Neural progenitor cell (in vitro differentiated cells): Measurements from ENCODE around the gene SLAMF9. TPM values are rescaled to one million over a fixed set of nuclear protein-coding genes. Genes with fewer than 3 reads are reported as not detected.
A peak's percentile ranks its signal among the peaks of the same experiment; 100 is the strongest.

ENCODE experiments used
- DNase-seq: peaks from one replicate; pipeline ENCODE4 v3.0.0-alpha.2; 2016; ENCODE audit warnings: low spot score
- H2AFZ ChIP-seq: fragments of 200-600 bp; sonication (generic); replicated peaks from 2 replicates; pipeline ENCODE4 v1.6.1; 2016; ENCODE audit warnings: antibody characterized with exemption
- H3F3A ChIP-seq: fragments of 200-600 bp; sonication (generic); 2 replicates; pipeline ENCODE4 v1.6.1; 2016; ENCODE audit warnings: antibody characterized with exemption, low read depth
- H3K27ac ChIP-seq: fragments of 200-600 bp; sonication (generic); 2 replicates; pipeline ENCODE4 v1.5.1; 2016; ENCODE audit warnings: mild to moderate bottlenecking
- H3K27me3 ChIP-seq: fragments of 200-600 bp; sonication (generic); 2 replicates; pipeline ENCODE4 v1.6.1; 2016; ENCODE audit warnings: mild to moderate bottlenecking, moderate library complexity
- H3K36me3 ChIP-seq: fragments of 200-600 bp; sonication (generic); 2 replicates; pipeline ENCODE4 v1.5.1; 2016
- H3K4me1 ChIP-seq: fragments of 200-600 bp; sonication (generic); 2 replicates; pipeline ENCODE4 v1.6.1; 2016; ENCODE audit warnings: mixed run types
- H3K4me2 ChIP-seq: fragments of 200-600 bp; sonication (generic); 2 replicates; pipeline ENCODE4 v1.6.1; 2016
- H3K4me3 ChIP-seq: fragments of 200-600 bp; sonication (generic); 2 replicates; pipeline ENCODE4 v1.5.1; 2016
- H3K79me2 ChIP-seq: fragments of 200-600 bp; sonication (generic); 2 replicates; pipeline ENCODE4 v1.6.1; 2016; ENCODE audit warnings: low read depth
- H3K9ac ChIP-seq: fragments of 200-600 bp; sonication (generic); 2 replicates; pipeline ENCODE4 v1.6.1; 2016
- H3K9me3 ChIP-seq: fragments of 200-600 bp; sonication (generic); 2 replicates; pipeline ENCODE4 v1.5.1; 2016; ENCODE audit warnings: low read depth
- H4K20me1 ChIP-seq: fragments of 200-600 bp; sonication (generic); 2 replicates; pipeline ENCODE4 v1.6.1; 2016; ENCODE audit warnings: low read depth
- H3K27ac Mint-ChIP-seq: 3 replicates; pipeline ENCODE4 v1.8.0; 2021; ENCODE audit warnings: mixed read lengths
- H3K27me3 Mint-ChIP-seq: 2 replicates; pipeline ENCODE4 v1.8.0; 2022; ENCODE audit warnings: low read depth, mild to moderate bottlenecking, inconsistent platforms, moderate library complexity, mixed read lengths; ENCODE audit not compliant: insufficient read depth
- H3K36me3 Mint-ChIP-seq: 3 replicates; pipeline ENCODE4 v1.8.0; 2021; ENCODE audit warnings: mixed read lengths
- H3K4me1 Mint-ChIP-seq: 3 replicates; pipeline ENCODE4 v1.8.0; 2021; ENCODE audit warnings: mixed read lengths
- H3K4me3 Mint-ChIP-seq: 3 replicates; pipeline ENCODE4 v1.8.0; 2021; ENCODE audit warnings: mild to moderate bottlenecking, moderate library complexity, mixed read lengths
- H3K9me3 Mint-ChIP-seq: 3 replicates; pipeline ENCODE4 v1.8.0; 2020; ENCODE audit warnings: mixed read lengths
- EZH2 ChIP-seq: fragments of 200-600 bp; sonication (generic); IDR thresholded peaks from 2 replicates; pipeline ENCODE4 v1.6.1; 2017; ENCODE audit warnings: antibody characterized with exemption, mild to moderate bottlenecking, moderate library complexity
- EZH2phosphoT487 ChIP-seq: fragments of 200-600 bp; sonication (generic); IDR thresholded peaks from 2 replicates; pipeline ENCODE4 v1.6.1; 2017; ENCODE audit warnings: antibody characterized with exemption
- total RNA-seq: library from RNA; depleted of rRNA; stranded (reverse); fragments of >200 nt; gene quantifications from 2 replicates; pipeline ENCODE4 v1.2.3, GENCODE V29; 2015; ENCODE audit warnings: low replicate concordance
- TF ChIP-seq, protein P1 (sequence below): fragments of 200-600 bp; sonication (generic); IDR thresholded peaks from 2 replicates; pipeline ENCODE4 v1.5.1; 2017; ENCODE audit warnings: antibody characterized with exemption, mild to moderate bottlenecking

The SLAMF9 gene
- total RNA-seq, 1 donor from 2014 or later = not detected

DNA sequence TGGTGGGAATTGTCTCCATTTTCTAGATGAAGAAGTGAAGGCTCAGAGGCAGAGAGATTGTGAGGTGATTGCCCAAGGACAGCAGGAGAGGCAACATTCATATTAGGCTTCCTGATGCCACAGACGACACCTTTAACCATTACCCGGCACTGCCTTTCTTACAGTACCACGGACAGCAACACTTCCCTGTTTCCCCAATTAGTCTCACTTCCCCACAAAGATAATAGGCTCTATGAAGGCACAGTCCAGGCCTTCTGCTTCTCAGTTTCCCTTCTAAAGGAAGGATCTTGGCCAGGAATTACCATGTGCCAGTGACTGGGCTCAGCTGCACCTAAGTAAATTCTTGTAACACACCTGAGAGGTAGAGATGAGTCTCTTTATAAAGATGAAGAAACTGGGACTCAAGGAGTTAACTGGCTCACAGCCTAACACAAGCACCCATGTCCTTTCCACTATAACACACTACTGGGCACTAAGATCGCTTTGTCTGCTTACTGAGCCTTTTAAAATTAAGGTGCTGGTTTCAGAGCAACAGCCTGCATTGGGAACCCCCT lies 18.2 kb downstream of the SLAMF9 start:
- Mint-ChIP-seq H3K9me3 (no peaks in the 10 kb centered on the region), H3K4me1 (peaks cover 42% of the 10 kb centered on the region)
- peaks cover 2% of the 10 kb centered on the region for H3F3A ChIP-seq

DNA sequence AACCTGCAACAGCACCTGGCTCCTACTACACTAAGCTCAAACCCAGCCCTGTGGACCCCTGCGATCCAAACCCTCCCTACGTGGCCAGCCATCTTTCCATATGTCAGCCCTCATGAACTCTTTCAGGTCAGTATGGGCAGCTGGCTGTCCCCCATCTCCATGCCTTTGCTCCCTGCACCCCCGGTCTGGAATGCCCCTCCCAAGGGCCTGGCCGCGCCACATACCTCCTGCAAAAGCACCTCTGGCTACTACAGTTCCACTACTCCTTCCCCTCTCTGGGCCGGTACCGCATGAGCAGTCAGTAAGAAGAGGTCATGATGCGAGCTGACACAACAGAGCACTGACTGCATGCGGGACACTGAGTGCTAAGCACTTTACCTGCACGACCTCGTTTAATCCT lies 18.7 kb downstream of the SLAMF9 start:
- Mint-ChIP-seq H3K27ac (peak overlapping the region; percentile 30), H3K4me1 (peaks cover 38% of the 10 kb centered on the region), H3K27me3 (peaks cover 2% of the 10 kb centered on the region), H3K36me3 (peaks cover 23% of the 10 kb centered on the region), H3K4me3 (no peak overlapping the region), H3K9me3 (no peaks in the 10 kb centered on the region)
- H3K9ac ChIP-seq = no peak overlapping the region
- H3K36me3 ChIP-seq = no peaks in the 10 kb centered on the region
- no peaks in the 10 kb centered on the region for H3K27me3 ChIP-seq
- no peak overlapping the region for H2AFZ ChIP-seq
- H3K27ac ChIP-seq = no peak overlapping the region
- no peaks in the 10 kb centered on the region for H3K79me2 ChIP-seq
- H3K4me2 ChIP-seq = no peak overlapping the region
- peaks cover 12% of the 10 kb centered on the region for H4K20me1 ChIP-seq
- H3K4me1 ChIP-seq = peaks cover 24% of the 10 kb centered on the region
- no peak for TF ChIP-seq EZH2phosphoT487
- no peak for TF ChIP-seq EZH2
- TF ChIP-seq, protein P1, sequence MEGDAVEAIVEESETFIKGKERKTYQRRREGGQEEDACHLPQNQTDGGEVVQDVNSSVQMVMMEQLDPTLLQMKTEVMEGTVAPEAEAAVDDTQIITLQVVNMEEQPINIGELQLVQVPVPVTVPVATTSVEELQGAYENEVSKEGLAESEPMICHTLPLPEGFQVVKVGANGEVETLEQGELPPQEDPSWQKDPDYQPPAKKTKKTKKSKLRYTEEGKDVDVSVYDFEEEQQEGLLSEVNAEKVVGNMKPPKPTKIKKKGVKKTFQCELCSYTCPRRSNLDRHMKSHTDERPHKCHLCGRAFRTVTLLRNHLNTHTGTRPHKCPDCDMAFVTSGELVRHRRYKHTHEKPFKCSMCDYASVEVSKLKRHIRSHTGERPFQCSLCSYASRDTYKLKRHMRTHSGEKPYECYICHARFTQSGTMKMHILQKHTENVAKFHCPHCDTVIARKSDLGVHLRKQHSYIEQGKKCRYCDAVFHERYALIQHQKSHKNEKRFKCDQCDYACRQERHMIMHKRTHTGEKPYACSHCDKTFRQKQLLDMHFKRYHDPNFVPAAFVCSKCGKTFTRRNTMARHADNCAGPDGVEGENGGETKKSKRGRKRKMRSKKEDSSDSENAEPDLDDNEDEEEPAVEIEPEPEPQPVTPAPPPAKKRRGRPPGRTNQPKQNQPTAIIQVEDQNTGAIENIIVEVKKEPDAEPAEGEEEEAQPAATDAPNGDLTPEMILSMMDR = no peak
- no peaks in the 10 kb centered on the region for H3F3A ChIP-seq
- H3K9me3 ChIP-seq = no peaks in the 10 kb centered on the region
- H3K4me3 ChIP-seq = no peak overlapping the region
- DNase-seq = no peak

More for the DNA sequence above, 18.2 kb downstream of the SLAMF9 start:
- H3K36me3 ChIP-seq = no peaks in the 10 kb centered on the region
- Mint-ChIP-seq H3K27ac (no peak overlapping the region), H3K4me3 (no peak overlapping the region), H3K36me3 (peaks cover 22% of the 10 kb centered on the region), H3K27me3 (peaks cover 4% of the 10 kb centered on the region)
- TF ChIP-seq, protein P1 = no peak
- TF ChIP-seq EZH2phosphoT487 (no peak), EZH2 (no peak)
- no peak overlapping the region for H3K4me3 ChIP-seq
- H3K4me2 ChIP-seq = no peak overlapping the region
- peaks cover 29% of the 10 kb centered on the region for H3K4me1 ChIP-seq
- peaks cover 13% of the 10 kb centered on the region for H4K20me1 ChIP-seq
- no peaks in the 10 kb centered on the region for H3K27me3 ChIP-seq
- H3K9me3 ChIP-seq = no peaks in the 10 kb centered on the region
- no peak overlapping the region for H3K9ac ChIP-seq
- no peak overlapping the region for H2AFZ ChIP-seq
- DNase-seq = no peak
- no peak overlapping the region for H3K27ac ChIP-seq
- H3K79me2 ChIP-seq = no peaks in the 10 kb centered on the region

DNA sequence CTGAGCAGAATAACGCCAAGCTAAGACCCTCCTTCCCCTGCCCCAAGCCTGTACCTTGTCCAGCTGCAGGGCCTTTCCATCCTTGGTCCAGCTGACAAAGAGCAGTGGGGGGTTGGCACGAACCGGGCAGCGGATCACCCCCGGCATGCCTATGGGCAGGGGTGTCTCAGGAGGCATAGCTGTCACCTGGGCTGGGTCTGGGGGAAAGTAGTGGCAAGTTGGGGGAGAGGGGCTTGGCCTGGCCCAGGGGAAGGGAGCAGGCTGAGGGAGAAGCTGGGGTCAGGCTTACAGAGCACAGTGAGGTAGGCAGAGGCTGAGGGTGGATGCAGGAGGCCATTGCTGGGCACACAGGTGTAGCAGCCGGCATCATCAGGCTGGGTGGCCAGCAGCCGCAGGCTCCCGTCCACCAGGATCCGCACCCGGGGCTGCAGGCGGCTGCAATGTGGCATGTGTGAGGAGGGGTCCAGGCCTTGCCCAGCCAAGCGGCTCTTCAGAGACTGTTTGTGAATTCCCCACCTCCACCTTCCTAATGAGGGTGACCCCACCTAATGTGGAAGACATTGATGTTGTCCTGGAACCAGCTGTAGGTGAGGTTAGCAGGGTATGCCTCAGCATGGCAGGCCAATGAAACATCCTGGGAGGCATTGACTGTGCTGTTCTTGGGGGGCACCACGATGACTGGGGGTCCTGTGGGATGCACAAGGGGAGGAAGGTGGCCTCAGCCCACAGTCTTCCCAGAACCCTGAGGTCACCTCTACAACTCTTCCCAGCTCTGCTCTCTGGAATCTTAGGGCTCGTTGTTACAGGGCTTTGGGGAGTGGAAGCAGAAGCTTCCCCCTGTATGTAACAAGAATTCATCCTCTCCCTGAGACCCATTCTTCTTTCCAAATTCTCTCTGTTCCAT lies 19.6 kb downstream of the SLAMF9 start:
- no peak overlapping the region for H3K4me3 Mint-ChIP-seq
- Histone ChIP-seq H3K4me1 (peaks cover 21% of the 10 kb centered on the region), H3K79me2 (no peaks in the 10 kb centered on the region), H3K9me3 (no peaks in the 10 kb centered on the region), H2AFZ (no peak overlapping the region), H3K27me3 (no peaks in the 10 kb centered on the region), H3K27ac (no peak overlapping the region), H4K20me1 (peaks cover 12% of the 10 kb centered on the region), H3K9ac (no peak overlapping the region), H3K36me3 (no peaks in the 10 kb centered on the region), H3F3A (no peaks in the 10 kb centered on the region), H3K4me3 (no peak overlapping the region), H3K4me2 (no peak overlapping the region)
- H3K36me3 Mint-ChIP-seq = peaks cover 19% of the 10 kb centered on the region
- peaks cover 29% of the 10 kb centered on the region for H3K4me1 Mint-ChIP-seq
- H3K27me3 Mint-ChIP-seq = peaks cover 4% of the 10 kb centered on the region
- DNase-seq = no peak
- H3K27ac Mint-ChIP-seq = peak overlapping the region; percentile 30
- H3K9me3 Mint-ChIP-seq = no peaks in the 10 kb centered on the region
- TF ChIP-seq EZH2 (no peak), EZH2phosphoT487 (no peak)
- TF ChIP-seq, protein P1 = no peak
